ENCODE results near the gene LRRC4B.

- TF ChIP-seq, protein P1, sequence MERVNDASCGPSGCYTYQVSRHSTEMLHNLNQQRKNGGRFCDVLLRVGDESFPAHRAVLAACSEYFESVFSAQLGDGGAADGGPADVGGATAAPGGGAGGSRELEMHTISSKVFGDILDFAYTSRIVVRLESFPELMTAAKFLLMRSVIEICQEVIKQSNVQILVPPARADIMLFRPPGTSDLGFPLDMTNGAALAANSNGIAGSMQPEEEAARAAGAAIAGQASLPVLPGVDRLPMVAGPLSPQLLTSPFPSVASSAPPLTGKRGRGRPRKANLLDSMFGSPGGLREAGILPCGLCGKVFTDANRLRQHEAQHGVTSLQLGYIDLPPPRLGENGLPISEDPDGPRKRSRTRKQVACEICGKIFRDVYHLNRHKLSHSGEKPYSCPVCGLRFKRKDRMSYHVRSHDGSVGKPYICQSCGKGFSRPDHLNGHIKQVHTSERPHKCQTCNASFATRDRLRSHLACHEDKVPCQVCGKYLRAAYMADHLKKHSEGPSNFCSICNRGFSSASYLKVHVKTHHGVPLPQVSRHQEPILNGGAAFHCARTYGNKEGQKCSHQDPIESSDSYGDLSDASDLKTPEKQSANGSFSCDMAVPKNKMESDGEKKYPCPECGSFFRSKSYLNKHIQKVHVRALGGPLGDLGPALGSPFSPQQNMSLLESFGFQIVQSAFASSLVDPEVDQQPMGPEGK (tag by site-specific recombination; IDR thresholded peaks at IDR 0.05): no peak
- TF ChIP-seq ZNF558 (tag by site-specific recombination; IDR thresholded peaks at IDR 0.05): no peak
- no peak for TF ChIP-seq CTCF (tag by site-specific recombination; IDR thresholded peaks at IDR 0.05)
- TF ChIP-seq, protein P2, sequence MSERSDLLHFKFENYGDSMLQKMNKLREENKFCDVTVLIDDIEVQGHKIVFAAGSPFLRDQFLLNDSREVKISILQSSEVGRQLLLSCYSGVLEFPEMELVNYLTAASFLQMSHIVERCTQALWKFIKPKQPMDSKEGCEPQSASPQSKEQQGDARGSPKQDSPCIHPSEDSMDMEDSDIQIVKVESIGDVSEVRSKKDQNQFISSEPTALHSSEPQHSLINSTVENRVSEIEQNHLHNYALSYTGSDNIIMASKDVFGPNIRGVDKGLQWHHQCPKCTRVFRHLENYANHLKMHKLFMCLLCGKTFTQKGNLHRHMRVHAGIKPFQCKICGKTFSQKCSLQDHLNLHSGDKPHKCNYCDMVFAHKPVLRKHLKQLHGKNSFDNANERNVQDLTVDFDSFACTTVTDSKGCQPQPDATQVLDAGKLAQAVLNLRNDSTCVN (tag by site-specific recombination; optimal IDR thresholded peaks at IDR 0.05): no peak
- no peak for TF ChIP-seq ZNF76 (tag by site-specific recombination; IDR thresholded peaks at IDR 0.05; ENCODE audit: borderline replicate concordance, low read depth)
- no peak for TF ChIP-seq ZNF660 (tag by site-specific recombination; IDR thresholded peaks at IDR 0.05)
- no peak for TF ChIP-seq ZNF600 (tag by site-specific recombination; IDR thresholded peaks at IDR 0.05)
- no peak for TF ChIP-seq MYNN (tag by site-specific recombination; IDR thresholded peaks at IDR 0.05; ENCODE audit: borderline replicate concordance)
- TF ChIP-seq, protein P3, sequence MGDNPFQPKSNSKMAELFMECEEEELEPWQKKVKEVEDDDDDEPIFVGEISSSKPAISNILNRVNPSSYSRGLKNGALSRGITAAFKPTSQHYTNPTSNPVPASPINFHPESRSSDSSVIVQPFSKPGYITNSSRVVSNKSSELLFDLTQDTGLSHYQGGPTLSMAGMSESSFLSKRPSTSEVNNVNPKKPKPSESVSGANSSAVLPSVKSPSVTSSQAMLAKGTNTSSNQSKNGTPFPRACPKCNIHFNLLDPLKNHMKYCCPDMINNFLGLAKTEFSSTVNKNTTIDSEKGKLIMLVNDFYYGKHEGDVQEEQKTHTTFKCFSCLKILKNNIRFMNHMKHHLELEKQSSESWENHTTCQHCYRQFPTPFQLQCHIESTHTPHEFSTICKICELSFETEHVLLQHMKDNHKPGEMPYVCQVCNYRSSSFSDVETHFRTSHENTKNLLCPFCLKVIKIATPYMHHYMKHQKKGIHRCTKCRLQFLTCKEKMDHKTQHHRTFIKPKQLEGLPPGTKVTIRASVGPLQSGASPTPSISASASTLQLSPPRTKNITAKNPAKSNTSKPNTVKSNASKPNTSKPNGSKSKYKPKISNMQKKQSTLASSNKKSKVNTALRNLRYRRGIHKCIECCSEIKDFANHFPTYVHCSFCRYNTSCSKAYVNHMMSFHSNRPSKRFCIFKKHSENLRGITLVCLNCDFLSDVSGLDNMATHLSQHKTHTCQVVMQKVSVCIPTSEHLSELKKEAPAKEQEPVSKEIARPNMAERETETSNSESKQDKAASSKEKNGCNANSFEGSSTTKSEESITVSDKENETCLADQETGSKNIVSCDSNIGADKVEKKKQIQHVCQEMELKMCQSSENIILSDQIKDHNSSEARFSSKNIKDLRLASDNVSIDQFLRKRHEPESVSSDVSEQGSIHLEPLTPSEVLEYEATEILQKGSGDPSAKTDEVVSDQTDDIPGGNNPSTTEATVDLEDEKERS (tag by site-specific recombination; IDR thresholded peaks at IDR 0.05): no peak
- no peak for TF ChIP-seq YY2 (tag by site-specific recombination; IDR thresholded peaks at IDR 0.05)
- TF ChIP-seq REST (tag by site-specific recombination; IDR thresholded peaks at IDR 0.05): no peak
These were observed 37.0 kb downstream of the LRRC4B start for GRCh38 chr19:50531171-50531612.
